GM18909 (cell line): ENCODE results near the gene FZD10.

Source experiments
- ATAC-seq: cut with Tn5 transposase; IDR thresholded peaks from one replicate; pipeline ENCODE4 v1.9.1; 2021; ENCODE audit warnings: mild to moderate bottlenecking; ENCODE audit not compliant: unreplicated experiment, poor library complexity

The FZD10 gene

DNA sequence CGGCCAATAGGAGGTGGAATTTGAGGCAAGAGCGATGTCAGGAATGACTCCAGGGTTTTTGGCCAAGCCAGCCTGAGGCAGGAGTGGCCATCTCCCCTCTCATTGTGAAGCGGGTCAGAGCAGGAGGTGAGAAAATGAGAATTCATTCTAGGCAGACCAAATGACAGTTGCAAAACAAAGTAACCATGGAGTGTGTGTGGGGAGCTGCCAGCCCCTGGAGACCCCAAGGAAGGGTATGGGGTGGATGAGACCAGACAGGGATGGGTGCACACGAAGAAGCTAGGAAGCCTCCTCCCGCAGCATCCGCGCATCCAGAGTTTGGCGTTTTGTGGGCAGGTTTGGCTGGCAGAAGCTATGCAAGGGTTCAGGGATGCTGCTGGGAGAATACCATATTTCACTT is 38.8 kb downstream of the FZD10 start:
- no peak for ATAC-seq

GRCh38 chr12:130202201-130202600 is 39.9 kb downstream of the FZD10 start:
- no peak for ATAC-seq

GRCh38 chr12:130203151-130203550 is 40.9 kb downstream of the FZD10 start:
- no peak for ATAC-seq

- ATAC-seq, result no peak
These were observed 42.3 kb downstream of the FZD10 start for GRCh38 chr12:130204541-130204953.

DNA sequence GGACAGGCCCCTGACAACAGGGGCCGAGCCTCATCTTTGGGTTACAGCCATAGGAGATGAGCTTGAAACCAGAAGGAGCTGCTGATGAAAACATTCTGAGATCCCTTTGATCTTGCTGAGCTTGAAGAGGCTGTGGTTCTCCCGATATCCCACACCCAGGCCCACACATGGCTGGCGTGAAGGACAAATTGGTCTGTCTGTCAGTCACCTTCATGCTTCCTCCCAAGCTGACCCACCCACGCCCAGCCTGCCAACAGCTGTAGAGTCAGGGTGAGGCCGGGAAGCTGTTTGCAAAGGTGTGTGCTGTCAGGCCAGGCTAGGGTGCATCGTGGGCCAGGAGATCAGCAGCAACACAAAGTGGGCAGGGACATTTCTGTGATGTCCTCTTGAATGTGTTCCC is 43.2 kb downstream of the FZD10 start:
- no peak for ATAC-seq

- no peak for ATAC-seq
These were observed 50.2 kb downstream of the FZD10 start for GRCh38 chr12:130212384-130212989.

- no peak for ATAC-seq
These were observed 51.0 kb downstream of the FZD10 start for GRCh38 chr12:130213249-130213648.

- ATAC-seq, result no peak
These were observed 52.6 kb downstream of the FZD10 start for GRCh38 chr12:130214686-130215395.
